GM19455 (cell line): ENCODE data around the gene FILIP1.

ENCODE experiments used
- ATAC-seq: cut with Tn5 transposase; IDR thresholded peaks from one replicate; pipeline ENCODE4 v1.9.1; 2021; ENCODE audit not compliant: unreplicated experiment

The FILIP1 gene

DNA sequence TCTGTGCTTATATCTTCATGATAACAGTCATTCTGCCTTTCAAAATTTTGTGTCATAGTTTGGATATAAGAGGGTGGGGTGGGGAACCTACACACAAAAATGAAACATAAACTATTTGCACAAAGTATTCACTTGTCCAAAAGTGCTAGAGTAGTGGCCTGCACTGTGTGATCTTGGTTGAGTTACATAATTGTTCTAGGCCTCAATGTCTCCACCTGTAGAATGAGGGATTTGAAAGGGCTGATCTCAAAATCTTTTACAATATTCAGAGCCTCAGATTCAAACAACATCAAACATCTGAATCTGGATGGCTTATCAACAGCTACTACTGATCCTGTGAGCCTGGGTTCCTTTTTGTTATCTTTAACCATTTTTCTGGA is 144.7 kb downstream of the FILIP1 start:
- ATAC-seq: no peak

DNA sequence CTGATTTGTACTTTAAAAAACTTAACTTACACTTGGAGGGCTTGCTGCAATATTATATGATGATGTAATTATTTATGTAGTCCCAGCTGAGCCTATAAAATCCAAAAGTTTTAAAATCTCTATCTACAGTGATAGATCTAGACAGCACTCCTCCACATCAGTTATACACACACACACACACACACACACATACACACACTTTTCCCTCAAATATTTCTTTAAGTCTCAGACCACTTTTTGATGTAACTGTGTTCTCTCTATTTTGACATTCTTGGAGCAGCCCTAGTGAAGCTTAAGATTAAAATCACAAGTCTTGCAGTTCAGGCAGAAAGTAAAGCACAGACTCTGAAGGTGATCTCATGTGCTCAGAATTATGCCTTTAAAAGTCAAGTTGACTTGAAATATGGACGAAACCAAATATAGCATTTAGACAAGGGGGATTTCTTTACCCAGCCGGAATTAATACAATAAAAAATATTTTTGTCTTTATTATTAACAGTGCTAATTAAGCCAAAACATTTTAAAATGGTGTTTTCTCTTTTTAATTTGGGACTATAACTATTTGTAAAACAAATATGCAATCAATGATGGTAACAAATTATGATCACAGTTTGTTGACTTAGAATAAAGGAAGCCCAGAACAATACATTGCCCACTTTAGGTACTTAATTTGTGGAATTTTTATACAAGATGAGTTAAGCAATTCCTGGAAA is 145.5 kb downstream of the FILIP1 start:
- ATAC-seq: no peak

DNA sequence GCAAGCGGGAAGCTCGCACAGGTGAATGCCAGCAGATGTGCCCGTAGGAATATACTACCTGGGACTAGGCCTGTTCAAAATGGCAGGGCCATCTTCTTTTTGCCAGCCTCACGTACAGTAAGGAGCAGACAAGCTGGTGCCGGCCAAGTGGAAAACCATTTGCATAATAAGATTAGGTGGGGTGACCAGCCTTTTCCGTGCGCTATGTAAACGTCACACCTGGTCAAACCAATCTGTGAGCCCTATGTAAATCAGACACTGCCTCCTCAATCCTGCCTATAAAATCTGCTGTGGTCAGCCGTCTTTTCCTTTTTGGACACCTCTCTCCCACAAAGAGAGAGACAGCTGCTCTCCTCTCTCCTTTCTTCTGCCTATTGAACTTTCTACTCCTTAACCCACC is 148.2 kb downstream of the FILIP1 start:
- no peak for ATAC-seq

DNA sequence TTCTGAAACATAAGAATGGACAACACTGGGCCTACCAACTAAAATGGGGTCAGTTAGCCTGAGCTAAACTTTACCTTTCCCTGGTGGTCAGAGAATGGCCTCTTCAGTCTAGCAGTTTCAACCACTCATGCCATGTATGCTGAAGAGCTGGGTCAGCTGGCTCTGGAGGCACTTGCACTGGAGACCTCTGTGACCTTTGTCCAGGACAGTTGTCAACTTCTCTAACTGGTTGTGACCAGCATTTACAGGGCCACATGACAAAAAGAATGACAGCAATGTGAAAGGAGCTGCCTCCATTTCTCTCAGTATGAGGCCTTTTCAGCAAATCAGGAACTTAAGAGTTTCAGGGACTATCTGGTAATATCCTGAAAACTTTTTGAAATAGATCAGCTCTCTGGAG is 149.1 kb downstream of the FILIP1 start:
- no peak for ATAC-seq

DNA sequence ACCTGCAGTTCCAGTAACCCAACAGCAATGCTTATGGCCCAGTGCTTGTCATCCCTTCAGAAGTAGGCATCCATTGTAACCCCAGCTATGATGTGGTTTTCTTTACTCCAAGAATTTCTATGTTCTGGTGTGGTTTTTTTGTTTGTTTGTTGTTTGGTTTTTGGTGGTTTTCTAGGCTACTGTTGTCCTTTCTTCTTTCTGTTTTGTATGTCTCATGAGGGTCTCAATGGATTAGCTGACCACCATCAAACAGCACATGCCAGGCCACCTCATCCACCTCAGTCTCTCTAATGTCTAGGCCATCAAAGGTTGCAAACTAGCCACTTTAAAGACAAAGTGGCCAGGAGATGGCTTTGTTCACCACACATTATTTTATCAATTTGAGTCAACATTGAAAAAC is 149.6 kb downstream of the FILIP1 start:
- ATAC-seq: no peak

DNA sequence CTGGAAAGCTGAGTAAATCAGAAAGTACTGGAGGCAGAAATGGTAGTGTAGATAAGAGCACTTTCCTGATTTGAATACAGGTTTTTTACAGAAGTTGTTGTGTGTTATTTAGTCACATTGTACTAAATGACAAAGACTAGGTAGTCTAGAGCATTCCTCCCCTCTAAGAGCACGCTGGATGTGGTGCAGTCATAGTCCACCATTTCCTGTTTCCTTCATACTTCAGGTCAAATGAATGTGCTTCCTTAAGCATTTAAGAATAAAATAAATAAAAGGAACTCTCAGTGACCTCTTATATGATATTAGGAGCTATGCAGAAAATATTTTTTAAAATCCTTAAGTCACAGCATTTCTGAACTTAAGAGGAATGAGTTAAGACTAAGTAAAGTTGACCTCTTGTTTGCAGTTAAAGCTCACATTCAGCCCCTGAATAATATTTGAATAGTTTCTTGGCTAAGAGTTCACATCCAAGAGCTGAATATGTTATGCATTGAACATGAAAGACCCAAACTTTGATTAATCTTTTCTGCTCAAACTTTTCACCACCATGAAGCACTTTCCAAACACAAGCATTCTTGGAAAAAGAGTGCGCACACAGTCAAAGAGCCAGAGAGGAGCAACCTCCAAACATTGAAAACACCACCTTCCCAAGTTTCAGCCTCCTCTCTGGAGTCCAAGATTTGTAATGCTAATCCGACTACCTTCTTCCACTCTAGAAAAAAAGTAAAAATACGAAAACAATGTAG is 155.6 kb downstream of the FILIP1 start:
- no peak for ATAC-seq

DNA sequence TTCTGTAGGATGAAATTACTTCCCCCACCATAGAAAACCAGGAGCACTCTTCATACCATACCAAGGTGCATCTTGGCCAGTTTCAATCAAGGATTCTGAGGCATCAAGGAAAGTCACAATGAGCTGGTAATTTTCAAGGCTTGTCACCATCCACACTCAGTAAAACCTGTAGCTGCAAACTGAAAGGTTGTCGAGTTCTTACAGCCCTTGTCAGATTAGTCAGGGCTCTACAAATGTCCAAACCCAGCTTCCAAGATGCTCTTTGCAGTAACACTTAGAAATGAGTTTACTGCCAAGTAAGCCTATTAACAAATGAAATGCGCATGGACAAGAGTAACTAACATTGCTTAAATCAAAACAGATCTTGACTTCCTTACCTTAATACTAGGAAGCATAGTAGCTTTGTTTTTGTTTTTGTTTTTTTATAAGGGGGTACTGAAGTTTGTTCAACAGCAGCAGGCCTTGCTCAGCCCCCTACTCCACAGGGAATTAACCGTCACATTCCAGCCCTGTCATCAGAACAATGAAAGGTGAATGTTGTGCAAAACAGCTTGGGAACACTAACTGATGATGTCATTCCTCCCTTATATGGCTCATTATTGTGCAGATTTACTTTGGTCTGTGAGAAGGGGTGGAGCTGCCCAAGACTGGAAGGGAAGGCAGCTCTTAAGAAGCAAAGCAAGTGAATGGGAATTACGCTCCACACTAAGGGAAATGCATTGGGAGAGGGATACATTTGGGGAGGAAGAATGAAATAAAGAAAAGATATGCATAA is 159.1 kb downstream of the FILIP1 start:
- no peak for ATAC-seq

DNA sequence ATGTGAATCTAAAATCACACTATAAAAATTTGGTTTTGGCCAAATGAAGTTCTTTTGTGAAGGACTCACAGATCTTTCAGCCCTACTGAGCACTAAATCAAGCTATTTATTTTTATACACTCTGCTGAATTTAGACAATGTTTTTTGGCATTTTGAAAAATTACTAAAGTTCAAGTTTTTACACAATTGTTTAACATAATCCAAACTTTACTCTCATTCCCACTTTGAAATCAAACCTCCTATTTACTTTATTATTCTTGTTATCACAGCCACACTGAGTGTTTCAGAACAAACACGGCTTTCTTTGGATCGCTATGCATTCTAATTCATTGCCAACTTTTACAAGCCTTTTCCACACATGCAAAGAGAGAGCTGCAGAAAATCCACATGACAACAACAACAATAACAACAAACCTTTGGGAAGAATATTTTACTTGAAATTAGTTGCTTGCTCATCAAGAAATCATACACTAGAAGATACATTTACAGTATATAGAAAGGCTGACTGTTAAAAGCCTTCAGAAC is 159.9 kb downstream of the FILIP1 start:
- no peak for ATAC-seq

DNA sequence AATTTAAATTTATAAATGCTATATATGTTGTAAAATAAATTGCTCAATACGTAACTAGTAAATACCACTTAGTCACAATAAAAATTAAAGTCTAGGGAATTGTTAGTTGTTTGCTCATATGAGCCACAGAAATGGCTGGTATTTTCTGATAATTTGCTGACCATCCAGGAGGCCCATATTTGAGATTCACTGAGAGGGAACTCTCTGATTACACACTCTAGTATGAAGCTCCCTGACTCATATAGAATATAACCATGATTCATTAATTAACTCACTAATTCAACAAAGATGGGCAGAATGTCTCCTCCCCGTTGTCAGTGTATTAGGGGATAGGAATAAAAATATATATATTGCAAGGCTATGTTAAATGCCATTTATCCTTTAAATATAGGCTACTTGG is 162.4 kb downstream of the FILIP1 start:
- ATAC-seq: no peak

DNA sequence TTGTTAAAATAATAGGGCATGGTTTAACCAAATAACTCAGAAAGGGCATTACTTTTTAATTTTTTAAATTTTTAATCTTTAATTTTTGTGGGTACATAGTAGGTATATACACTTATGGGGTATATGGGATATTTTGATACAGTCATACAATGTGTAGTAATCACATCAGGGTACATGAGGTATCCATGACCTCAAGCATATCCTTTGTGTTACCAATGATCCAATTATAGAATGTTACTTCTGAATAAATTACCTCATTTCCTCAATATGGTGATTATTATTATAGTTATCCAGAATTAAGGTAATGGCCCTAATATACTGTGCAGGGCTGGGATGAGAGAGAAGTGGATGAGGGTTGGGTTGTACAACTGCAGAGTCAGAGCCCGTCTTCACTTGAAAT is 163.9 kb downstream of the FILIP1 start:
- ATAC-seq: no peak

DNA sequence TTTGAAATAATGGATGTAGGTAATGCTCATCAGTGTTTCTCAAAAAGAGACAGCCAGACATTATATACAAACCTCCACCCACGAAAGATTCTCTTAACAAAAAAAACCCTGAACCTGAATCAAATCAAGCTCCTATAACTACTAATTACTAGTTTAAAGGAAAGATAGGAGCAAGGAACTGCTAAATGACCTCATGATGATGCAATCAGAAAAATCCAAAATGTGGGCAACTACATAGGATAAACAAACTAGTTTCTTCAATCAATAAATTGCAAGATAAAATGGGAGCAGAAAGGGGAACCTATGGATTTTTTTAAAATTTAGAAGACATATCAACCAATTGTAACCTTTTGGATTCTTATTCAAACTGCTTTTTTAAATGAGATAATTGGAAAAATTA is 165.8 kb downstream of the FILIP1 start:
- no peak for ATAC-seq

DNA sequence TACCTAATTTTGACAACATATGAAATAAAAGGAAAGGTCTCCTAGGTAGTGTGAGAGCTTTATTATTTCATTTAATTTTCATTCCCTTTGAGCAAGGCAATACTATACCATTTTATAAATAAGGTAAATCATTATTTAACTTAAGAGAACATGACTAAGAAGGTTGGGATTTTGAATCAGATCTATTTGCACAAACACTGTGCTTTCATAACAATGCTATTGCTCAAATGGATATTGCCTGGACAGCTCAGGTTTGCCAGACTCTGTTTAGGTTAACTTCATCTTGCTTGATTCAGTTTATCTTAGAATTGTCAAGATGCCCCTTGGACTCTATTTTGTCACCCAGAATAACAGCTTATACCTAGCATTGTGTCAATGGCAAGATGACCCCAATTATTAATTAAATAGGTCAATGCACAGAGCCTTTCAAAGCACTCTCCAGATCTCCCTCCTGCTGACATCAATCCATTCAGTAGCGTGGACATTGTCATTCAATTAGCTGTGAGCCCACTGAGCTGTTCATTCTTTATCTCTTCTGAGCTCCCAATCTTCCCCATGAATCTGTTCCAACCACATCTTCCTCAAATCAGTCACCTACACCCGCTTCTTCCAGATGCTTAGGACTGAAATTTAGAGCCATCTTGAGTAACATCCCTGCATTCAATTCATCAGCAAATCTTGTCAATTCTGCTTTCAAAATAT is 166.9 kb downstream of the FILIP1 start:
- ATAC-seq: no peak

DNA sequence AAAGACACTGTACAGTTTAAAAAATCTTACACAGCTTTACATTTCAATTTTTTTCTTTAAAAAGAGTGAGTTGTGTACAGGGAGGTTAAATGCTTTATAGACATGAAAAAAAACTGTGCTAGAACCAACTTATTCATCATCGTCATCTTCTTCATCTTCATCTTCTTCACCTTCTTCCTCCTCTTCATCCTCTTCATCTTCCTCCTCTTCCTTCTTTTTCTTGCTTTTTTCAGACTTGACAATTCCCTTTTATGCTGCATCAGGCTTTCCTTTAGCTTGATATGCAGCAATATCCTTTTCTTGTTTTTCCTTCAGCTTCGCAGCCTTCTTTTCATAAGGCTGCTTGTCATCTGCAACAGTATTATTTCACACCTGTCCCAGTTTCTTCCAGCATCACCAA is 174.7 kb downstream of the FILIP1 start:
- ATAC-seq: no peak

DNA sequence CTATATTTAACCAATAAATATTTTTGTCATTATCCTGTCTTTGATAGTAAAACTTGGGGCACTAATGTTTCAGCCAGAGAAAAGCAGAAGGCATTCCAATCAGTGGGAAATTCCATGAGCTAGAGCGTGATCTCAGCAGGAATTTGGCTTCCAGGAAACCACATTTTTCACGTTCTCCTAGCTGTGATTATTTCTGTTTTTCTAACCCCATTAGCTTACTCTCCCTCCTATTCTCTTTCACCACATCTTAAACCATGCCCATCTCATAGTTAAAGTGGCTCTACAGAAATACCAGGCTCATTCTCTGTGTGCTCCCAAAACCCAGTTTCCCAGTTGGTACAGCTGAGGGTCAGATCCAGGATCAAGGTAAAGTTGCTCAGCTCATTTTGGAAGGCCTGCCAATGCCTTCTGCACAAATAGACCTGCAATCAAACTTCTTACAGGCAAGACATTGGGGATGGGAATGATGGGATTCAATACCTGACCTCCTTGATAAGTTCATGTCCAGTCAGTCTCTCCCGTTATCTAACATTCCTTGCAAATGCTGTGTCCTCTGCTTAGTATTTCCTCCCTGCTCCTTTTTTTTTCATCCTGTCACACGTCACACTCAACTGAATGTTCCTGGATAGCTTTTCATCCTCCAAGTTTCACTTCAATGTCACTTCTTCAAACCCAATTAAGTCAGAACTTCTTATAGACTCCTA is 175.9 kb downstream of the FILIP1 start:
- ATAC-seq: no peak

DNA sequence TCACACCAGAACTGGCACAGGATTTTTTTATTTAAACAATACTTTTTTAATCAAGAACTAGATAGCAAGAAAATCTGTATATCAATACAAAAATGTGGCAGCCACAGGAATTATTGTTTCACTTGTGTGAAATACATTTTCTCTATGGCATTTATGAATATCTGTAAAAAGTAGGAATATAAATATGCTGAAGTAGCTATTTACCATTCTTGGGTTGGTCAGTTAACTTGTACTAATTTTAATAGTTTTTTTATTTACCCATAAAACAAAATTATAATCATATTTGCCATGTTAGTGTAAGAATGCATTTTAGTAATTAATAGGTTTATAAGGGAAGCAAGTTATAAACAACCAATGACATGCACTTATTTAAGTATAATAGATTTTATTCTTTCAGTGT is 177.6 kb downstream of the FILIP1 start:
- no peak for ATAC-seq

DNA sequence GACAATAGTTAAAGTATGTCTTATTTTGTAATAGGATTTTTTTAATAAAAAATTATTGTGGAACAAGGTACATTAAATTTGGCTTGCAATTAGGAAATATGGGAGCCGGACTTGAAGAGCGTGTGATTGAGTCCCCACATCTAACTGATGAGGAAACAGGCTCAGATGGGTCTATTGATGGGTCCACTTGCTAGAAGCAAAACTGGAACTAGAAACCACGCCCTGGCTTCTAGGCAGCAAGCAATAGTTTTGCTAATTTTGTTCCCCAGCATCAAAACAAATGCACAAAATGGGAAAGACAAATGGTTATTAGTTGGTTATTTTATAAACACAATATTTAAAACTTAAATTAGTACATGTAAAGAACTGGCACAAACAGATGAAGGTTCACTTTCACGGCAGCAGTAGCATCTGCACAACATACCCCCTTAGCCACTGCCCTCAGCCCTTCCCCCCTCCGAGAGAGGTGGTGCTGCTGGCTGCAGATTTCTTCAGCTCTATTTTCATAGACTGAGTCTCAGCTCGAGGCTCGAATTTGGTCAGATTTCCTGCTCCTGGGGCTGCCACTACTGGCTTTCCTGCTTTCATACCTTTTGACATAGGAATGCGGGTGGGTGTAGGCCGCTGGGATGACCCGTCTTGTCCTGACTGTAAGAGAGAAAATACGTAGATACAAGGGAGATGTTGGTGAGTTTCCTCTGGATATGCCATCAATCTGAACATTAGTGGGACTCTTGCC is 185.2 kb downstream of the FILIP1 start:
- ATAC-seq: no peak

DNA sequence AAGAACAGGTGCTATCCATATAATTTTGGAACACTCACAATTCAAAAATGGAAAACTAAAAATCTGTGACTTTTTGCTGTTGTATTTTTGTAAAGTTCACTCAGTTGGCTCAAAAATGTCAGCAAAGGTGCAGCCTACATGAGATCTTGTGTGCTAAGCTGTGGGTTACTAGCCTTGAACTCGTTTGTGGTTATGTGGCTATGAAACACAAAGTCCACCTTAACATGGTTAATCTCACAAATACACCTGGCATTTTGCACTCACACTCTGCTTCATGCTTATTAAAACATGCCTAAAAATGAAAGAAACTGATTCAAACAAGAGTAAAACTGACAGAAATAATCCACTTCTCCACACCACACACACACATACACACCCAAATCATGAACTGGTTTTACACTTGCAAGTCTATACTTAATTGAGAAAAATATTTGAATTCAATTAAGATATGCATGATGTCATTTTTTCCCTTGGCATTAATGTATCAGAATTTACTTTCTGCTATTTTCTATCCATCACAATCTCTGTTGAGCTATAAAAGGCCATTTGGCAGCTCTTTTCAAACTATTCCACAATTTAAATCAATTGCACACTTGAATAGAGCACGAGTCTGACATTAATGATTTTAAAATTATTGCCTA is 186.1 kb downstream of the FILIP1 start:
- ATAC-seq: no peak

DNA sequence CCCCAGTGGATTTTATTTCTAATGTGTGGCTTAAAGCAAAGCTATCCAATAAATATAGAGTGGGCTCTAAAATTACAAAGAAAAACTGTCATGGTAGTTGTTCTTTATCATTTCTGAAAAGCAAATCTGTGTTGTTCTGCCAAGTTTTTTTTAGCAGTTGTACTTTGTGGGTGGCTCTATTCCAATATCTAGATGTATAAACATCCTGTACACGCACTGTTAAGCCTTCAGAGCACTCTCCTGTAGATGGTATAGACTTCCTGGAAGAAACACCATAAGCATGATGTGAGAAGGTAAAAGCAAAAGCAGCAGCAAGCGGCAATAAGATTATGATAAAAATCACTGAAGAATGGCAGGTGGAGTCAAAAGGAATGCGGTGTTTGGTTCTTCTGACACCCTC is 187.5 kb downstream of the FILIP1 start:
- no peak for ATAC-seq

DNA sequence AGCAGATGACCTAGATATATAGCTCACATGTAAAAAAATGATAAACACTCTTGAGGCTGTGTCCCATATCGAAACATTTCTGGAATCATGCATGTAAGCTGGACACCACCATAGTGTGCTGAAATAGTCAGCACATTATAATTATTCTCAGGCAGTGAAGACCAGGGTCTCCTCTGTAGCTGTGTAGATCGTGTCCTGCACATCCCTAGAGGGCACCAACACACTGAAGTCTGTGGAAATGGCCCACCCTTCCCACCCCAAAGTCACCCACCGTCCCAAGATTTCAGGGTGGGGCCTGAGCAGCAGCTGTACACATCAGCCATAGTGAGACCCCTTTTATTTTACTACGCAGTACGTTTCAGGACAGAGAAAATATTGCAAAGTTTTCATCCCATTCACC is 188.0 kb downstream of the FILIP1 start:
- ATAC-seq: no peak
